Measurements from ENCODE around the gene C12orf43.
A peak's percentile ranks its signal among the peaks of the same experiment; 100 is the strongest.
"Not testable (repeated sequence)": the region's sequence is repeated elsewhere in the genome, so short reads cannot be mapped to it uniquely, and the experiment has no call there.

The C12orf43 gene, protein sequence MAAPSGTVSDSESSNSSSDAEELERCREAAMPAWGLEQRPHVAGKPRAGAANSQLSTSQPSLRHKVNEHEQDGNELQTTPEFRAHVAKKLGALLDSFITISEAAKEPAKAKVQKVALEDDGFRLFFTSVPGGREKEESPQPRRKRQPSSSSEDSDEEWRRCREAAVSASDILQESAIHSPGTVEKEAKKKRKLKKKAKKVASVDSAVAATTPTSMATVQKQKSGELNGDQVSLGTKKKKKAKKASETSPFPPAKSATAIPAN

DNA sequence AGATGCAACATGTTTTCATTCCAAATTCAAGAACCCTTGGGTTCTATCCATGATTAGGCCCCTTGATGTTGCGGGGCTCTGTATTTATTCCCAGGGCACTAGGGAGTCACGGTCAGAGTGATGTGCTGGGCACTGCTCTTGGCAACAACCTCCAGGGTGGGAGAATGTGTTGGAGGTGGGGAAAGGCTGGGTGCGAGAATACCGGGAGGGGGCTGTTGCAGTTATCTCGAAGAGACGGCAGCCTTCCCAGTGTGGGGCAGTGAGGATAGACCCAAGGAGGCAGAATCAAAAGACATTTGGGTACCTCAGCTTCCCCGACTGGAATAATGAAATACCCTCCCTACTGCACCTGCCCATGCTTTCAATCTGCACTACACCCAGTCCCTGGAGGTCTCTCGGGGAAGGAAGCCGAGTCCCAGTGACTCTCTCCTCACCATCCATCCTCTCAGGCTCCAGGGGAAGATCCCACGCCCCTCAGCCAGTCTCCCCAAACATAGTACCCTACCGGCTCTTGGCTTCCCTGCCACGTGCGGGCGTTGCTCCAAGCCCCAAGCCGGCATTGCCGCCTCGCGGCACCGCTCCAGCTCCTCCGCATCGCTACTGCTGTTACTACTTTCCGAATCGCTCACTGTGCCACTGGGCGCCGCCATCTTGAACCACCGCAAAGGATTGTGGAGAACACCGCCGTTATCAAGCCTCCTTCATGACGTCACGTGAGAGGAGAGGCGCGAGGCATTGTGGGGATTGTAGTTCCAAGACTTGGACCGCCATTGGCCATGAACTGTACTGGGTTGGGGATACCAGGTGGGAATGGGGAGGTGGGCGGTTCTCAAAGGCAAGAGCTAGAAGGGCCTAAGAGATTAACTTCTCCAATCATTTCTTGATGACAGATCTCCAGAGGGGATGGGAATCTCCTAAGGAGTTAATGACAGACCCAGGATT lies at the start of gene C12orf43:
Gene C12orf43, minus strand, starts transcription at position 663 of the 942 bp plus-strand sequence. Its CDS starts 13 bp downstream, at position 650.
- DNase-seq = peak; percentile 93 to 94
- Histone ChIP-seq H3K27me3 (no peaks in the 10 kb centered on the region), H3K36me3 (peaks cover 0 to 21% (median 8%) of the 10 kb centered on the region in 3 donors), H3K9me3 (no peaks in the 10 kb centered on the region), H3K4me3 (peak within 1 kb of the TSS; percentile 83 to 87), H3K27ac (peak within 1 kb of the TSS; percentile 65 to 78), H3K4me1 (peaks cover 0 to 6% (median 5%) of the 10 kb centered on the region in 4 donors)
- intact Hi-C loops (cut with DNase I; ENCODE audit: low total_unique reads) = no loop called here
- TF ChIP-seq, protein P1, sequence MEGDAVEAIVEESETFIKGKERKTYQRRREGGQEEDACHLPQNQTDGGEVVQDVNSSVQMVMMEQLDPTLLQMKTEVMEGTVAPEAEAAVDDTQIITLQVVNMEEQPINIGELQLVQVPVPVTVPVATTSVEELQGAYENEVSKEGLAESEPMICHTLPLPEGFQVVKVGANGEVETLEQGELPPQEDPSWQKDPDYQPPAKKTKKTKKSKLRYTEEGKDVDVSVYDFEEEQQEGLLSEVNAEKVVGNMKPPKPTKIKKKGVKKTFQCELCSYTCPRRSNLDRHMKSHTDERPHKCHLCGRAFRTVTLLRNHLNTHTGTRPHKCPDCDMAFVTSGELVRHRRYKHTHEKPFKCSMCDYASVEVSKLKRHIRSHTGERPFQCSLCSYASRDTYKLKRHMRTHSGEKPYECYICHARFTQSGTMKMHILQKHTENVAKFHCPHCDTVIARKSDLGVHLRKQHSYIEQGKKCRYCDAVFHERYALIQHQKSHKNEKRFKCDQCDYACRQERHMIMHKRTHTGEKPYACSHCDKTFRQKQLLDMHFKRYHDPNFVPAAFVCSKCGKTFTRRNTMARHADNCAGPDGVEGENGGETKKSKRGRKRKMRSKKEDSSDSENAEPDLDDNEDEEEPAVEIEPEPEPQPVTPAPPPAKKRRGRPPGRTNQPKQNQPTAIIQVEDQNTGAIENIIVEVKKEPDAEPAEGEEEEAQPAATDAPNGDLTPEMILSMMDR (IDR thresholded peaks at IDR 0.05) = no peak

GRCh38 chr12:121065345-121065744 lies 49.1 kb upstream of the C12orf43 start:
- intact Hi-C loops (cut with DNase I; ENCODE audit: low total_unique reads) = no loop called here
- no peak overlapping the region for H3K27ac ChIP-seq
- H3K9me3 ChIP-seq = no peaks in the 10 kb centered on the region
- H3K4me1 ChIP-seq = peaks cover 0 to 2% (median 0%) of the 10 kb centered on the region in 4 donors
- H3K4me3 ChIP-seq = no peak overlapping the region
- no peak for DNase-seq
- H3K36me3 ChIP-seq = no peaks in the 10 kb centered on the region
- H3K27me3 ChIP-seq = peaks cover 0 to 16% of the 10 kb centered on the region in 2 donors
- TF ChIP-seq, protein P1 (IDR thresholded peaks at IDR 0.05) = no peak

GRCh38 chr12:121064586-121064985 lies 48.3 kb upstream of the C12orf43 start:
- DNase-seq; H3K36me3 ChIP-seq; H3K9me3 ChIP-seq; H3K4me1 ChIP-seq; H3K4me3 ChIP-seq; H3K27ac ChIP-seq; intact Hi-C loops (cut with DNase I; ENCODE audit: low total_unique reads): not testable (repeated sequence)
- peaks cover 0 to 16% of the 10 kb centered on the region in 2 donors for H3K27me3 ChIP-seq

GRCh38 chr12:121064116-121064515 lies 47.8 kb upstream of the C12orf43 start:
- Histone ChIP-seq H3K4me1 (peaks cover 0 to 11% (median 0%) of the 10 kb centered on the region in 4 donors), H3K36me3 (no peaks in the 10 kb centered on the region), H3K27me3 (peaks cover 0 to 17% of the 10 kb centered on the region in 2 donors), H3K9me3 (no peaks in the 10 kb centered on the region), H3K27ac (no peak overlapping the region), H3K4me3 (no peak overlapping the region)
- TF ChIP-seq, protein P1 (IDR thresholded peaks at IDR 0.05) = no peak
- DNase-seq = no peak
- intact Hi-C loops (cut with DNase I; ENCODE audit: low total_unique reads) = no loop called here

DNA sequence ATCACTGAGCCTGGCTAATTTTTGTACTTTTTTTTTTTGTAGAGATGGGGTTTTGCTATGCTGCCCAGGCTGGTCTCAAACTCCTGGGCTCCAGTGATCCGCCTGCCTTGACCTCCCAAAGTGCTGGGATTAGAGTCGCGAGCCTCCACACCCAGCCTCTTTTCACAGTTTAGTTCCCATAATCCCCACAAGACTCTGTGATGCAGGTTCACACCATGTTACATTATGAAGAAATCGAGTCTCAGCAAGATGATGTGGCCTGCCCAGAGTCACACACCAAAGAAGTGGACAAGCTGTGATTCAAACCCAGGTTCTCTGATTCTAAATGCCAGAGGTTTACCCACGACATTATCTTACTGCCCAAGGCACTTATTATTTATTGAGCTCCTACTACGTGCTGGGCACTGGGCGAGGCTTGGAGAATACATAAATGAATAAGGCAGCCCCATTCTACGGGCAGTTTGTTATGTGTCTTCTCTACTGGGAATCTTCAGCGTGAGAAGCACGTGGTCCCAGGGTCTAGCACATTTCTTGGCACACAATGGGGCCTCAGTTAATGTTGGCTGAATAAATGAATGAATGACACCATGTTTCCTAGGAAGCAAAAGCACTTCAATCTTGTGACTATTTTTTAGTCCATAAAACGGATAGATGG lies 46.2 kb upstream of the C12orf43 start:
- H3K36me3 ChIP-seq = no peaks in the 10 kb centered on the region
- no peak overlapping the region for H3K27ac ChIP-seq
- TF ChIP-seq, protein P1 (IDR thresholded peaks at IDR 0.05) = no peak
- peaks cover 0 to 11% (median 0%) of the 10 kb centered on the region in 4 donors for H3K4me1 ChIP-seq
- H3K9me3 ChIP-seq = no peaks in the 10 kb centered on the region
- DNase-seq = no peak
- H3K27me3 ChIP-seq = peaks cover 0 to 13% of the 10 kb centered on the region in 2 donors
- intact Hi-C loops (cut with DNase I; ENCODE audit: low total_unique reads) = no loop called here
- H3K4me3 ChIP-seq = no peak overlapping the region

Measured in tibial artery (tissue), 4 donors.